Type B pancreatic cell (in vitro differentiated cells): Measurements from ENCODE around the gene CFDP1. TPM values are rescaled to one million over a fixed set of nuclear protein-coding genes. Genes with fewer than 3 reads are reported as not detected.

Experiments used
- DNase-seq: peaks from one replicate; pipeline ENCODE4 v3.0.0; 2021; ENCODE audit warnings: mixed read lengths; ENCODE audit not compliant: unreplicated experiment; ENCODE audit errors: extremely low spot score
- H3K27ac Mint-ChIP-seq: 2 replicates; pipeline ENCODE4 v1.8.0; 2021; ENCODE audit warnings: mild to moderate bottlenecking, mixed read lengths
- H3K27me3 Mint-ChIP-seq: 2 replicates; pipeline ENCODE4 v1.8.0; 2021; ENCODE audit warnings: mixed read lengths
- H3K36me3 Mint-ChIP-seq: 2 replicates; pipeline ENCODE4 v1.8.0; 2021; ENCODE audit warnings: mixed read lengths
- H3K4me1 Mint-ChIP-seq: one replicate; pipeline ENCODE4 v1.8.0; 2021; ENCODE audit warnings: mixed read lengths; ENCODE audit not compliant: unreplicated experiment
- H3K4me3 Mint-ChIP-seq: 2 replicates; pipeline ENCODE4 v1.8.0; 2021; ENCODE audit warnings: mild to moderate bottlenecking, mixed read lengths
- H3K9me3 Mint-ChIP-seq: 2 replicates; pipeline ENCODE4 v1.8.0; 2021; ENCODE audit warnings: mixed read lengths
- total RNA-seq: library from RNA; stranded (reverse); gene quantifications from 2 replicates; pipeline ENCODE4 v1.2.1, GENCODE V29; 2021; ENCODE audit warnings: low replicate concordance
- TF ChIP-seq, protein P1 (sequence below): fragments of 200-600 bp; sonication (generic); conservative IDR thresholded peaks from 2 replicates; pipeline ENCODE4 v1.5.0; 2021; ENCODE audit warnings: antibody characterized with exemption, mild to moderate bottlenecking

CFDP1 gene
- total RNA-seq, 1 donor from 2014 or later, result 84.9 TPM

DNA sequence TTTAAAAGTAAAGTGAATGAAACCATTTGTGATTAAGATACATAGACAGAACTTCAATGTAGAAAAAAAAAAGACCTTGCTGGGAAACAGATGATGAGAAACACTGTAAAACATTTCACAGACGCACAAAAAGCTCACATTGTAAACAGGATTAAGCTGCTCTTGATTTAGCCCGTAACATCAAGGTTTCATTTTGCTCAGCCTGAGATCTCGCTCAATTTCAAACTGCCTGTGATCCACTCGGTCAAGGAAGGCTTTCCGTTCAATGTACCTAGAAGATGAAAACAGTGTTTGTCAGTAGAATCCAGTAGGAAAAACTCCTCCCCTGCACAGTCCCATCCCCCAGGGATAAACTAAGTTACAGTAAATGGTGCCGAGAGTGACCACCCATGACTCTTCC lies 139.5 kb downstream of the CFDP1 start:
- H3K4me1 Mint-ChIP-seq, result peaks cover 15% of the 10 kb centered on the region

DNA sequence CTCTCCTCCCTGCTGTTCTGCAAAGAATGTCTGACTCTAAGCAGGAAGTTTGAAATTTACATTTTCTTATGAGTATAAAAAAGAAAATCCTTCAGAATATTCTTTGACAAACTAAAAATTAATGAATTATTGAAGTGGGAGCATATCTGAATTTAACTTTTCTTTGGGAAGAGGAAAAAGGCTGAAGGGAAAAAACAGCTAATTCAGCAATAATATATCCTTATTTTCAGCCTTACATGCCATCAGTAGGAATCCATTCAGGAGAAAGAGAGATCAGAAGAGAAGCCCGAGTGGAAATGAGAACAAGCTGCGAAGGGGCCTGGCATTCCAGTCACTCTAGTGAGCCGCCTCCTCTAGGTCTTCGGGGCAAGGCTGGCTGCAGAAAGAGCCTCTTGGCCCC lies 140.1 kb downstream of the CFDP1 start:
- peaks cover 24% of the 10 kb centered on the region for H3K36me3 Mint-ChIP-seq
- TF ChIP-seq, protein P1, sequence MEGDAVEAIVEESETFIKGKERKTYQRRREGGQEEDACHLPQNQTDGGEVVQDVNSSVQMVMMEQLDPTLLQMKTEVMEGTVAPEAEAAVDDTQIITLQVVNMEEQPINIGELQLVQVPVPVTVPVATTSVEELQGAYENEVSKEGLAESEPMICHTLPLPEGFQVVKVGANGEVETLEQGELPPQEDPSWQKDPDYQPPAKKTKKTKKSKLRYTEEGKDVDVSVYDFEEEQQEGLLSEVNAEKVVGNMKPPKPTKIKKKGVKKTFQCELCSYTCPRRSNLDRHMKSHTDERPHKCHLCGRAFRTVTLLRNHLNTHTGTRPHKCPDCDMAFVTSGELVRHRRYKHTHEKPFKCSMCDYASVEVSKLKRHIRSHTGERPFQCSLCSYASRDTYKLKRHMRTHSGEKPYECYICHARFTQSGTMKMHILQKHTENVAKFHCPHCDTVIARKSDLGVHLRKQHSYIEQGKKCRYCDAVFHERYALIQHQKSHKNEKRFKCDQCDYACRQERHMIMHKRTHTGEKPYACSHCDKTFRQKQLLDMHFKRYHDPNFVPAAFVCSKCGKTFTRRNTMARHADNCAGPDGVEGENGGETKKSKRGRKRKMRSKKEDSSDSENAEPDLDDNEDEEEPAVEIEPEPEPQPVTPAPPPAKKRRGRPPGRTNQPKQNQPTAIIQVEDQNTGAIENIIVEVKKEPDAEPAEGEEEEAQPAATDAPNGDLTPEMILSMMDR, result no peak
- H3K4me3 Mint-ChIP-seq, result no peak overlapping the region
- no peaks in the 10 kb centered on the region for H3K9me3 Mint-ChIP-seq
- peaks cover 21% of the 10 kb centered on the region for H3K4me1 Mint-ChIP-seq
- H3K27ac Mint-ChIP-seq, result no peak overlapping the region
- no peak for DNase-seq
- H3K27me3 Mint-ChIP-seq, result no peaks in the 10 kb centered on the region

More for the DNA sequence above, 139.5 kb downstream of the CFDP1 start:
- Mint-ChIP-seq H3K4me3 (no peak overlapping the region), H3K27ac (no peak overlapping the region), H3K36me3 (peaks cover 19% of the 10 kb centered on the region), H3K9me3 (no peaks in the 10 kb centered on the region), H3K27me3 (no peaks in the 10 kb centered on the region)
- no peak for DNase-seq
- TF ChIP-seq, protein P1, result no peak

DNA sequence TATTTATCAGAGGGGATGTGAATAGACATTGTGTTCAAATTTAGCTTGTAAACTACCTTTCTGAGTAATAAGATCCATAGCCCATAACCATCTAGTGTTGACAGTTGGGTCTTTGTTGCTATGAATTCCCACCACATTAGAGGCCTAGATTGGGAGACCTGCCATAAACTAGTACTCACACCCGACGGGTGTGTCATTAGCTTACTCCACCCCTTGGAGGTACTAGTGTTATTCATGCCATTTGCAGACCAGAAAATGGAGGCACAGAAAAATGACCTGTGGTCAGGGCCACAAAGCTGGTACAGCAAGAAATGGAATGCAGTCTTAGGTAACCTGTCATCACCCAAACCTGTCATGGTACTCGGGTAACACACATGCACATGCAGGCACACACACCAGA lies 140.6 kb downstream of the CFDP1 start:
- H3K27ac Mint-ChIP-seq, result no peak overlapping the region
- DNase-seq, result no peak
- H3K36me3 Mint-ChIP-seq, result peaks cover 24% of the 10 kb centered on the region
- no peaks in the 10 kb centered on the region for H3K9me3 Mint-ChIP-seq
- TF ChIP-seq, protein P1, result no peak
- H3K4me1 Mint-ChIP-seq, result peaks cover 21% of the 10 kb centered on the region
- no peak overlapping the region for H3K4me3 Mint-ChIP-seq
- H3K27me3 Mint-ChIP-seq, result no peaks in the 10 kb centered on the region

DNA sequence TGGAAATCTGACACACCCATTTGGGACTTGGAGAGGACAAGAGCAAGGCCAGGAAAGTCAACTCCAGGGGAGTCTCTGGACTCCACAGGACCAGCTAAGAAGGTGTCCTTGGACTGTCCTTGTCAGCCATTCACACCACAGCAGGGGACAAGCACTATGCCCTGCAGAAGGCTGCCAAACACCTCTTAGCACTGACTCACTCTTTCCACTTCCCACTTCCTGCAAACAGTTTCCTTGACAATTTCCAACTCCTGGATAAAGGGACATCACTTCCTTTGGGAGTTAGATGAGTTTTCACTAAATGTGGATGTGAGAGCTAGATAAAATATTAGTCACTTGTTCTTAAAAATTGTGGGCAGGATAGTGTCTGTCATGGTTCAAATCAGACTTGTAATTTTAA lies 144.1 kb downstream of the CFDP1 start:
- DNase-seq, result no peak
- Mint-ChIP-seq H3K4me1 (peaks cover 16% of the 10 kb centered on the region), H3K36me3 (peaks cover 35% of the 10 kb centered on the region), H3K4me3 (no peak overlapping the region), H3K27ac (peak overlapping the region; percentile 59), H3K9me3 (no peaks in the 10 kb centered on the region), H3K27me3 (no peaks in the 10 kb centered on the region)
- TF ChIP-seq, protein P1, result no peak

DNA sequence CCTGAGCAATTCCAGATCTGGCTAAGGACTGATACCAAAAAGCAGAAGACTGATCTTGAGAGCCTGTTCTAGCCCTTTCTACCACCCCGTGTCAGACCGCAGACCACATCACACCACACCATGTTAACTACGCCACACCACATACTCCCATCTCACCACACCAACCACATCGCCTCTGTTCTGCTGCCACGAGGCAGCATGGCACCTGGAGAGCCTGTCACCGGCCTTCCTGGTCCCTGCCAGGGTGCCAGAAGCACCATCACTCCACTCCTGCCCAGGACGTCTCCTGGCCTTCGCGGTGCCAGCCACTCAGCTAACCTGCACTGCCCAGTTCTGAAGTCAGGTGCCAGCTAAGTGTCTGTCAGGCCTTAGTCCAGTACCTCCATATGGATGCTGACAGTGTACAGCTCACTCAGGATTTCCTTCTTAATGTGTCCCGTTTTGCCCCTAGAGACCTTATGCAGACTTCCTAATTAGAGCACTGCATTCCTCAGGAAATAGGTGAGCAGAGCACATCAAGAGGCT lies 144.6 kb downstream of the CFDP1 start:
- no peak overlapping the region for H3K4me3 Mint-ChIP-seq
- peaks cover 35% of the 10 kb centered on the region for H3K36me3 Mint-ChIP-seq
- H3K27ac Mint-ChIP-seq, result peak overlapping the region; percentile 59
- H3K27me3 Mint-ChIP-seq, result no peaks in the 10 kb centered on the region
- H3K4me1 Mint-ChIP-seq, result peaks cover 11% of the 10 kb centered on the region
- no peak for DNase-seq
- TF ChIP-seq, protein P1, result no peak
- no peaks in the 10 kb centered on the region for H3K9me3 Mint-ChIP-seq

DNA sequence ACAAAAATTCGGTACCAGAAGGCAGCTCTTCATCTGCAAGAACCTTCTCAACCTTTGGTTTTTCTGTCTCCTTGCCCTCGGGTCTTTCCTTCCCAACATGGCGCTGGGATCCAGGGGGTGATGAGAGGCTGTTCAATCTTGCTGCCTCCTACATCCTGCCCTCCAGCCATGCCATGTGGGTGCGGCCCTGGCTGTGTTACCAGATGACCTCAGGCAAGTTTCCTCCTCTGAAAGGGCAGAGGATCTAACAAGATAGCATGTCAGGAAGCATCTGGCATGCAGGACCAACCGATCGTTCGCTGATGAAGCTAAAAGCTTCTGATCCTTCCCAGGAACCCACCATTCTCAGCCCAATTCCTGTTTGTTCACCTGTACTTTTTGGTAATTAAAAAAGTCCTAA lies 145.1 kb downstream of the CFDP1 start:
- TF ChIP-seq, protein P1, result no peak
- H3K27me3 Mint-ChIP-seq, result no peaks in the 10 kb centered on the region
- H3K4me3 Mint-ChIP-seq, result no peak overlapping the region
- H3K36me3 Mint-ChIP-seq, result peaks cover 34% of the 10 kb centered on the region
- no peak for DNase-seq
- no peaks in the 10 kb centered on the region for H3K9me3 Mint-ChIP-seq
- no peak overlapping the region for H3K27ac Mint-ChIP-seq
- H3K4me1 Mint-ChIP-seq, result peaks cover 11% of the 10 kb centered on the region
